ENCODE results near the gene TBX2.
"Not testable (repeated sequence)": the region's sequence is repeated elsewhere in the genome, so short reads cannot be mapped to it uniquely, and the experiment has no call there.

DNA sequence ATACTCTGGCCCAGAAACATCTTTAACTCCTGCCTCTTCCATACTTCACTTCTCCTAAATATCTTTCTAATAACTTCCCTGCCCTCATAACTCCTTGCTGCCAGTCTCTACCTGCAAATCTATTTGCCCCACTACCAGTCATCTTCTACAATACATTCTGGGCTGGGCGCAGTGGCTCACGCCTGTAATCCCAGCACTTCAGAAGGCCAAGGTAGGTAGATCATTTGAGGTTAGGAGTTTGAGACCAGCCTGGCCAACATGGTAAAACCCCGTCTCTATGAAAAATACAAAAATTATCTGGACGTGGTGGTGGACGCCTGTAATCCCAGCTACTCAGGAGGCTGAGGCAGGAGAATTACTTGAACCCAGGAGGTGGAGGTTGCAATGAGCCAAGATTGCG lies 41.9 kb downstream of the TBX2 start:
- TF ChIP-seq, protein P1, sequence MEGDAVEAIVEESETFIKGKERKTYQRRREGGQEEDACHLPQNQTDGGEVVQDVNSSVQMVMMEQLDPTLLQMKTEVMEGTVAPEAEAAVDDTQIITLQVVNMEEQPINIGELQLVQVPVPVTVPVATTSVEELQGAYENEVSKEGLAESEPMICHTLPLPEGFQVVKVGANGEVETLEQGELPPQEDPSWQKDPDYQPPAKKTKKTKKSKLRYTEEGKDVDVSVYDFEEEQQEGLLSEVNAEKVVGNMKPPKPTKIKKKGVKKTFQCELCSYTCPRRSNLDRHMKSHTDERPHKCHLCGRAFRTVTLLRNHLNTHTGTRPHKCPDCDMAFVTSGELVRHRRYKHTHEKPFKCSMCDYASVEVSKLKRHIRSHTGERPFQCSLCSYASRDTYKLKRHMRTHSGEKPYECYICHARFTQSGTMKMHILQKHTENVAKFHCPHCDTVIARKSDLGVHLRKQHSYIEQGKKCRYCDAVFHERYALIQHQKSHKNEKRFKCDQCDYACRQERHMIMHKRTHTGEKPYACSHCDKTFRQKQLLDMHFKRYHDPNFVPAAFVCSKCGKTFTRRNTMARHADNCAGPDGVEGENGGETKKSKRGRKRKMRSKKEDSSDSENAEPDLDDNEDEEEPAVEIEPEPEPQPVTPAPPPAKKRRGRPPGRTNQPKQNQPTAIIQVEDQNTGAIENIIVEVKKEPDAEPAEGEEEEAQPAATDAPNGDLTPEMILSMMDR (IDR thresholded peaks at IDR 0.05; ENCODE audit: low read length), result not testable (repeated sequence)
- TF ChIP-seq EZH2 (IDR thresholded peaks at IDR 0.05; ENCODE audit: borderline replicate concordance, low read length), result not testable (repeated sequence)

All from OCI-LY1 (cell line).